HL-60 (cell line): Measurements from ENCODE around the gene CCDC88C.
"Not testable (repeated sequence)": the region's sequence is repeated elsewhere in the genome, so short reads cannot be mapped to it uniquely, and the experiment has no call there.

Experiments
- CTCF ChIP-seq: IDR thresholded peaks from one replicate; pipeline ENCODE4 v1.5.1; 2011; ENCODE audit warnings: low read length, control low read depth, inconsistent platforms; ENCODE audit not compliant: insufficient read depth
- POLR2AphosphoS5 ChIP-seq: IDR thresholded peaks from 2 replicates; pipeline ENCODE4 v1.6.1; 2012; ENCODE audit warnings: low read depth
- REST ChIP-seq: IDR thresholded peaks from 2 replicates; pipeline ENCODE4 v1.6.1; 2012; ENCODE audit warnings: low read depth; ENCODE audit not compliant: insufficient replicate concordance
- SPI1 ChIP-seq: IDR thresholded peaks from 2 replicates; pipeline ENCODE4 v1.6.1; 2012; ENCODE audit warnings: low read depth, mild to moderate bottlenecking, borderline replicate concordance

GRCh38 chr14:91436266-91436665 is 18.6 kb upstream of the CCDC88C start:
- TF ChIP-seq CTCF, SPI1, POLR2AphosphoS5, REST: not testable (repeated sequence)
